Body of pancreas (tissue), 4 donors: ENCODE measurements around the gene SLC25A12.

Experiments
- POLR2A ChIP-seq, 3 donors: fragments of 450-650 bp; IDR thresholded peaks; one replicate each; pipeline ENCODE4 v1.6.1; 2016; ENCODE audit warnings: antibody characterized with exemption in 3 of 3, mild to moderate bottlenecking in 2 of 3
- TF ChIP-seq, protein P1 (sequence below), 7 experiments: fragments of 450-650 bp in 4 of 7; fragments of 200-600 bp in 3 of 7; sonication (generic) in 3 of 7; IDR thresholded peaks; one replicate each; pipeline ENCODE4 v1.5.1; 2016 to 2019; ENCODE audit warnings: antibody characterized with exemption in 7 of 7

DNA sequence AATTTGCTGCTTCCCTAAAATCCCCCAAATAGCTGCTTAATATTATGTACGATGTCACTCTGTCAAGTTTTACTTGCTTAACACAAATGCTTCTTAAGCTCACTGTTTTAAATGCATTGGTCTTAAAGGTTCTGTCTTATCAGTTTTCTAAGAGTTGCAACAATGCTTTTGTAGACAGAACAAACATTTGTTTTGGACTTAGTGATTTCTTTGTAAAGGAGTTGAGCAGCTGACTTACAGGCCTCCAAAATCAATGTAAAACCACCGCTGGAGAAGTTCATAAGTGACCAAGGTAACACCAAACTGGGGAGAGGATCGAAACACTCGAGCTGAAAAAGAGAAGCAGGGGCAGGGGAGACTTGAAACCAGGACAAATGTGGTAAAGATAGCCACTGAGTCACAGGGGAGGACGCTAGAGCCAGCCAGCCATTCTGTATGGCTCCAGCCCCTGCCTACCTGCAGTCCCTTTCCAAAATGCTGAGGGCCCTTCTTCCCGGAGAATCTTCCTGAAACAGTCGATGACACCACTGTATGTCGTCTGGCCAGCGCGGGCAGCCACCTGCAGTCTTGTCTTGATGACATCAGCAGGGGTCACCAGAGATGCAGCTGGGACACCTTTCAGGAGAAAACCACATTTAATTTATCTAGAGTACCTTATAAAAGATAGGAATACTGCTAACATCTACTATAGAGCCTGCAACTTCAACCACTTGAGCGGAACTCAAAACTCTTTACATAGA lies 106.5 kb downstream of the SLC25A12 start:
- TF ChIP-seq, protein P1, sequence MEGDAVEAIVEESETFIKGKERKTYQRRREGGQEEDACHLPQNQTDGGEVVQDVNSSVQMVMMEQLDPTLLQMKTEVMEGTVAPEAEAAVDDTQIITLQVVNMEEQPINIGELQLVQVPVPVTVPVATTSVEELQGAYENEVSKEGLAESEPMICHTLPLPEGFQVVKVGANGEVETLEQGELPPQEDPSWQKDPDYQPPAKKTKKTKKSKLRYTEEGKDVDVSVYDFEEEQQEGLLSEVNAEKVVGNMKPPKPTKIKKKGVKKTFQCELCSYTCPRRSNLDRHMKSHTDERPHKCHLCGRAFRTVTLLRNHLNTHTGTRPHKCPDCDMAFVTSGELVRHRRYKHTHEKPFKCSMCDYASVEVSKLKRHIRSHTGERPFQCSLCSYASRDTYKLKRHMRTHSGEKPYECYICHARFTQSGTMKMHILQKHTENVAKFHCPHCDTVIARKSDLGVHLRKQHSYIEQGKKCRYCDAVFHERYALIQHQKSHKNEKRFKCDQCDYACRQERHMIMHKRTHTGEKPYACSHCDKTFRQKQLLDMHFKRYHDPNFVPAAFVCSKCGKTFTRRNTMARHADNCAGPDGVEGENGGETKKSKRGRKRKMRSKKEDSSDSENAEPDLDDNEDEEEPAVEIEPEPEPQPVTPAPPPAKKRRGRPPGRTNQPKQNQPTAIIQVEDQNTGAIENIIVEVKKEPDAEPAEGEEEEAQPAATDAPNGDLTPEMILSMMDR (IDR thresholded peaks at IDR 0.05), result no peak
- TF ChIP-seq POLR2A (IDR thresholded peaks at IDR 0.05), result no peak
